WERI-Rb-1 (cell line): ENCODE data around the gene CNTFR.

Source experiments
- DNase-seq: peaks from one replicate; pipeline ENCODE4 v3.0.0-alpha.2; 2020
- H3K27ac ChIP-seq: fragments of 250-450 bp; sonication (Bioruptor Pico); 2 replicates; pipeline ENCODE4 v1.5.1; 2020; ENCODE audit warnings: mild to moderate bottlenecking, moderate library complexity
- H3K27me3 ChIP-seq: fragments of 250-450 bp; sonication (Bioruptor Pico); 2 replicates; pipeline ENCODE4 v1.5.1; 2021; ENCODE audit warnings: mild to moderate bottlenecking, low read depth, moderate library complexity; ENCODE audit not compliant: insufficient read depth, severe bottlenecking
- H3K36me3 ChIP-seq: fragments of 250-450 bp; sonication (Bioruptor Pico); 2 replicates; pipeline ENCODE4 v1.5.1; 2020; ENCODE audit warnings: mild to moderate bottlenecking, moderate library complexity
- H3K4me3 ChIP-seq: 2 replicates; pipeline ENCODE4 v1.5.1; 2011; ENCODE audit warnings: low read depth, mild to moderate bottlenecking, control low read depth, low read length
- H3K9me3 ChIP-seq: fragments of 250-450 bp; sonication (Bioruptor Pico); 2 replicates; pipeline ENCODE4 v1.5.1; 2021; ENCODE audit warnings: mild to moderate bottlenecking, moderate library complexity; ENCODE audit not compliant: severe bottlenecking
- TF ChIP-seq, protein P1 (sequence below): IDR thresholded peaks from 2 replicates; pipeline ENCODE4 v1.5.1; 2011; ENCODE audit warnings: low read depth, mild to moderate bottlenecking, control low read depth, inconsistent platforms, low read length

Gene CNTFR

DNA sequence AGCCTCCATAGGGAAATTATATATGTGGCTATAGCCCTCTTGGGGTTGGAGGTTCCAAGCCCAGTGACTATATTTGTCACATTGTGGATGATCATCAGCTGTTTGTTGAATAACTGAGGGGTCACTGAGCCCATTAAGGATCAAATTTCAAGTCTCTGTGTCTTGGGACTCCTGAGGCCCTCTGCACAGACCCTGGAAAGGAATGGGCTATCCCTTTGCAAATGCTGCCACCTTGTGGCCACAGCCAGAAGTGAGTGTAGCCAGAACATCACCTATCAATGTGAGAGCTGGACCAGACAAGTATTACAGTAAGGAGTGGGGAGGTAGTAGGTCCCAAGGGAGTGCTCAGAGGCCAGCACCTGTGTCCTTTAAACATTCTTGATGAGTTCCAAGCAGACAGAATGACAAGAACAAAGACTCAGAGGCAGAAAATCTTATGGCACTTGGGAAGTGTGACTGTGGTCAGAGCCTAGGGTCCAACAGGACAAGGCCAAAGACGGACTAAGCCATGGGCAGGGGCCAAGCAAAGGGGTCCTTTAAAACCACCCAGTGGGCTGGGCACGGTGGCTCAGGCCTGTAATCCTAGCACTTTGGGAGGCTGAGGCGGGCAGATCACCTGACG is 14.2 kb upstream of the CNTFR start:
- no peaks in the 10 kb centered on the region for H3K36me3 ChIP-seq
- peak; percentile 84 for DNase-seq
- no peak overlapping the region for H3K27ac ChIP-seq
- no peaks in the 10 kb centered on the region for H3K27me3 ChIP-seq
- TF ChIP-seq, protein P1, sequence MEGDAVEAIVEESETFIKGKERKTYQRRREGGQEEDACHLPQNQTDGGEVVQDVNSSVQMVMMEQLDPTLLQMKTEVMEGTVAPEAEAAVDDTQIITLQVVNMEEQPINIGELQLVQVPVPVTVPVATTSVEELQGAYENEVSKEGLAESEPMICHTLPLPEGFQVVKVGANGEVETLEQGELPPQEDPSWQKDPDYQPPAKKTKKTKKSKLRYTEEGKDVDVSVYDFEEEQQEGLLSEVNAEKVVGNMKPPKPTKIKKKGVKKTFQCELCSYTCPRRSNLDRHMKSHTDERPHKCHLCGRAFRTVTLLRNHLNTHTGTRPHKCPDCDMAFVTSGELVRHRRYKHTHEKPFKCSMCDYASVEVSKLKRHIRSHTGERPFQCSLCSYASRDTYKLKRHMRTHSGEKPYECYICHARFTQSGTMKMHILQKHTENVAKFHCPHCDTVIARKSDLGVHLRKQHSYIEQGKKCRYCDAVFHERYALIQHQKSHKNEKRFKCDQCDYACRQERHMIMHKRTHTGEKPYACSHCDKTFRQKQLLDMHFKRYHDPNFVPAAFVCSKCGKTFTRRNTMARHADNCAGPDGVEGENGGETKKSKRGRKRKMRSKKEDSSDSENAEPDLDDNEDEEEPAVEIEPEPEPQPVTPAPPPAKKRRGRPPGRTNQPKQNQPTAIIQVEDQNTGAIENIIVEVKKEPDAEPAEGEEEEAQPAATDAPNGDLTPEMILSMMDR = peak; percentile 83
- H3K9me3 ChIP-seq = no peaks in the 10 kb centered on the region
- no peak overlapping the region for H3K4me3 ChIP-seq

DNA sequence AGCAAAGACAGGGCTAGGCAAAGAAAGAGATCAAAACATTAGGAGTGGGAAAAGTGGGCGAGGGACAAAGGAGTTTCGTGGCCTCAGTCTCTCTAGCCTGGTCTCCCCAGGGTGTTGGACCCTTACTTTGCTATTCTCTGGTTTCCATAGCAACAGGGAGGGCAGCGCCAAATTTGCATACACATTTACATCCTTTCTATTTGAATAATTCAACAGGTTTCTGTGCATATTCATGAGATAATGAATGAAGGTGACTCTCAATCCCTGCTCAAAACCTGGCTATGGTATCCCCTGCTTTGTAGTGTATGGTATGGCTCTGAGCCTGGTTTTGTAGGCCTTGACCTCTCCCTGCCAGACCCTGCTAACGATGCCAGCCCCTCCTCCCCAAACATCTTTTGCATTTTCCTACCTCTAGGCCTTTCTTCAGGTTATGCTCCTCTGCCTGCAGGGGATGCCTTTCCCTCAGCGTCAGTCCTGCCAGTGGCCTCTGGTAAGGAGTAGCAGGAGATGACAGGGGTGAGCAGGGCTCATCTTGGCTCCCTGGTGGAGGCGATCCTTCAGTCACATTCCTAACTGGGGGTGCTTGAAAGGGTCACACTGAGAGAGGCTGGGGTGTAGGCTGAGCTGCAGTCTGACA is 12.5 kb upstream of the CNTFR start:
- TF ChIP-seq, protein P1 = 0 out of 2 replicates have a peak, but pooled peaks have one; percentile 2
- Histone ChIP-seq H3K36me3 (no peaks in the 10 kb centered on the region), H3K4me3 (no peak overlapping the region), H3K9me3 (no peaks in the 10 kb centered on the region), H3K27ac (no peak overlapping the region), H3K27me3 (no peaks in the 10 kb centered on the region)
- no peak for DNase-seq

DNA sequence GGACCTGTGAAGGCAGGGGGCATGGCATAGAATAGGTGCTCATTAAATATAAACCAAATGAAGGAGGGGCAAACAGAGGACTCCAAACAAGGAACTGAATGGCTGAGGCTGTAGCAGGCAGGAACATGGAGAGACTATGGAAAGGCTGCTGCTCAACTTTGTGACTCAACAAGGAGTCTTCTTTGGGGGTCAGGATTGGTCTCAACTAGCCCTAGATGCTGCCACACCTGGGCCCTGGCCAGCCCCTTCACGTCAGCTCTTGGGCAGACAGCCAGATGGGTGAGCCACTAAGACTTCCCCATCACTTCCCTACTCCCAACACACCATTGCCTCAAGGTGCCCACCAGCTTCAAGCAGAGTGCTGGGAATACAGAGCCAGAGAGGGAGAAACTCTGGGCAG is 11.4 kb upstream of the CNTFR start:
- no peak overlapping the region for H3K4me3 ChIP-seq
- TF ChIP-seq, protein P1 = no peak
- DNase-seq = no peak

DNA sequence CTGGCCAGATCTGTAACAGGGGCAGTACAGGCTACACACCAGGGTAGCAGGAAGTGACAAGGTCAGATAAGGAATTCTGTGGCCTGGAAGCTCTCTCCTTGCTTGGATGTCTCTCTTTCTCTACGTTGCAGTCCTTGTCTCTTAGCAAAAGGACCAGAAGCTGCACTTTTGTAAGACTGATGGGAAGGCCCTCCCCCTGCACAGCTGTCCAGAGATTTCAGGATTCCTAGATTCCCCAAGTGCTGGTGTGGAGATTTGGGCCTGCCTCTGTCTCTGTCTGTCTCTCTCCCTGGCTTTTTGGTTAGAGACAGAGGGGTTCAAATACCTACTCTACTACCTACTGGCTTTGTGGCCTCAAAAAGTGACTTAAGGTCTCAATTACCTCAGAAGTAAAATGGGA is 10.0 kb upstream of the CNTFR start:
- H3K4me3 ChIP-seq = no peak overlapping the region
- no peak overlapping the region for H3K27ac ChIP-seq
- no peaks in the 10 kb centered on the region for H3K9me3 ChIP-seq
- no peak for DNase-seq
- TF ChIP-seq, protein P1 = no peak
- no peaks in the 10 kb centered on the region for H3K36me3 ChIP-seq
- H3K27me3 ChIP-seq = no peaks in the 10 kb centered on the region

More for the DNA sequence above, 11.4 kb upstream of the CNTFR start:
- Histone ChIP-seq H3K27ac (no peak overlapping the region), H3K9me3 (no peaks in the 10 kb centered on the region), H3K36me3 (no peaks in the 10 kb centered on the region), H3K27me3 (no peaks in the 10 kb centered on the region)

DNA sequence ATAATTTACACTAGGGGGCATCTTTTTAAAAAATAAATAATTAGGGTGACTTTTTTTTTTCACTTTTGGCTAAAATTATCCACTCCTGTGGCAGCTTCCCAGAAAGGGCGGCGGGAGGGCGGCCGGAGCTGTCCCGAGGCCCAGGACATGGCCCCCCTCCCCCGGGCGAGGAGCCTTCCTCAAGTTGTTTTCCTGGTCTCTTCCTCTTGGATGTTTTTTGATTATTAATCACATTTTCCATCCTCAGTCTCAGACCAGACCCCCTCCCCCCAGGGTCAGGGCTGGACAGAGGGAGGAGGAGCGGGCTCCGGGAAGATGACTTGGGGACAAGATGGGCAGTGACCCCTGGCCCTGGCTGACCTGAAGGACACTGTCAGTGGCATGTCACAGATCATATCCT is 4.7 kb upstream of the CNTFR start:
- H3K36me3 ChIP-seq = no peaks in the 10 kb centered on the region
- TF ChIP-seq, protein P1 = no peak
- no peak overlapping the region for H3K27ac ChIP-seq
- peaks cover 15% of the 10 kb centered on the region for H3K27me3 ChIP-seq
- H3K9me3 ChIP-seq = no peaks in the 10 kb centered on the region
- no peak for DNase-seq
- H3K4me3 ChIP-seq = no peak overlapping the region
